Hepatocyte (in vitro differentiated cells): Measurements from ENCODE around the gene NOP14.

Source experiments
- CTCF ChIP-seq: fragments of 200-600 bp; sonication (generic); IDR thresholded peaks from 2 replicates; pipeline ENCODE4 v1.5.1; 2016; ENCODE audit warnings: antibody characterized with exemption, mild to moderate bottlenecking; ENCODE audit not compliant: poor library complexity
- EZH2 ChIP-seq: fragments of 200-600 bp; sonication (generic); IDR thresholded peaks from 2 replicates; pipeline ENCODE4 v1.6.1; 2016; ENCODE audit warnings: antibody characterized with exemption, mild to moderate bottlenecking, borderline replicate concordance
- EZH2phosphoT487 ChIP-seq: fragments of 200-600 bp; sonication (generic); IDR thresholded peaks from one replicate; pipeline ENCODE4 v1.6.1; 2018; ENCODE audit warnings: antibody characterized with exemption, mild to moderate bottlenecking, low read depth, moderate library complexity; ENCODE audit not compliant: unreplicated experiment, severe bottlenecking

DNA sequence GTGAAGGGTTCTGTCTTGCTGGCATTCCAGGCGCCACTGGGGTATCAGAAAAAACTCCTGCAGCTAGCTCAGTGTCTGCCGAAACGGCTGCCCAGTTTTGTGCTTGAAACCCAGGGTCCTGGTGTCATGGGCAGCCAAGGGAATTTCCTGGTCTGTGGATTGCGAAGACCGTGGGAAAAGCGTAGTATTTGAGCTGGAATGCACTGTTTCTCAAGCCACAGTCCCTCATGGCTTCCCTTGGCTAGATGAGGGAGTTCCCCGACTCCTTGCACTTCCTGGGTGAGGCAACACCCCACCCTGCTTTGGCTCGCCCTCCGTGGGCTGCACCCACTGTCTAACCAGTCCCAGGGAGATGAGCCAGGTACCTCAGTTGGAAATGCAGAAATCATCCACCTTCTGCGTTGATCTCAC is 40.1 kb downstream of the NOP14 start:
- TF ChIP-seq EZH2 (no peak), CTCF (no peak), EZH2phosphoT487 (no peak)
